Left ventricle myocardium inferior (tissue), 1 donor: ENCODE measurements around the gene MYO5B. TPM values are rescaled to one million over a fixed set of nuclear protein-coding genes. Genes with fewer than 3 reads are reported as not detected.

Experiments
- DNase-seq: peaks from one replicate; pipeline ENCODE4 v3.0.0-alpha.2; 2020
- H3K27ac ChIP-seq: fragments of 200-600 bp; replicated peaks from 2 replicates; pipeline ENCODE4 v1.8.0; 2021
- H3K27me3 ChIP-seq: fragments of 200-600 bp; 2 replicates; pipeline ENCODE4 v1.8.0; 2021; ENCODE audit warnings: low read depth
- H3K36me3 ChIP-seq: fragments of 200-600 bp; 2 replicates; pipeline ENCODE4 v1.8.0; 2021
- H3K4me1 ChIP-seq: fragments of 200-600 bp; 2 replicates; pipeline ENCODE4 v1.8.0; 2021
- H3K4me3 ChIP-seq: fragments of 200-600 bp; 2 replicates; pipeline ENCODE4 v1.8.0; 2021; ENCODE audit warnings: mild to moderate bottlenecking, moderate library complexity
- H3K9me3 ChIP-seq: fragments of 200-600 bp; replicated peaks from 2 replicates; pipeline ENCODE4 v1.8.0; 2021
- intact Hi-C: fragments of 100-400 bp; cut with micrococcal nuclease; formaldehyde crosslinking; loops from one replicate; pipeline ENCODE4 v1.11.0; 2022
- total RNA-seq: library from RNA; stranded (reverse); fragmentation: NEBNext Ultra II Directional; extraction: Animal tissue kit (Norgen Biotek cat#: 25700); gene quantifications from one replicate; pipeline ENCODE4 v1.2.1, GENCODE V29; 2021
- TF ChIP-seq, protein P1 (sequence below): fragments of 200-600 bp; IDR thresholded peaks from 2 replicates; pipeline ENCODE4 v1.8.0; 2021; ENCODE audit warnings: antibody characterized with exemption, mild to moderate bottlenecking, borderline replicate concordance
- donor health status: DM: no; HTN: yes; CAD: no; lungs with severe emphysema.

Gene MYO5B
- total RNA-seq, 1 donor from 2014 or later, result 0.44 TPM

DNA sequence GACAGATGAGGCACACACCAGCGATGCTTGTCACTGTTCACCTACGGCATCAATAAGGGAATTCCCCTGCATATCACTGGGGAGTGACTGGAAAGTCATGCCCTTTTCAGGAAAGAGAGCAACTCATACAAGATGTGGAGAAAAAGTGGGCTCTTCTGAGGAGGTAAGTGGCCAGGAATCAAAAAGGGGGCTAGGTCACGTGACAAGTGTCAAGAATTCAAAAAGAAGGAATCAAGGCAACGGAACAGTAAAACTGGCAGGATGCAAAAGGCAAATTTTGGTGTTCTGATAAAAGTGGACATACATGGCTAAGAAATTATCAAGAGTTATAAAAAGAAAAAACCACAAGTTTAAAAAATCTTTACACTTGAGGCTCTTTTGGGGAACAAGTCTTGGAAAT is 190.9 kb downstream of the MYO5B start:
- no peaks in the 10 kb centered on the region for H3K4me1 ChIP-seq
- TF ChIP-seq, protein P1, sequence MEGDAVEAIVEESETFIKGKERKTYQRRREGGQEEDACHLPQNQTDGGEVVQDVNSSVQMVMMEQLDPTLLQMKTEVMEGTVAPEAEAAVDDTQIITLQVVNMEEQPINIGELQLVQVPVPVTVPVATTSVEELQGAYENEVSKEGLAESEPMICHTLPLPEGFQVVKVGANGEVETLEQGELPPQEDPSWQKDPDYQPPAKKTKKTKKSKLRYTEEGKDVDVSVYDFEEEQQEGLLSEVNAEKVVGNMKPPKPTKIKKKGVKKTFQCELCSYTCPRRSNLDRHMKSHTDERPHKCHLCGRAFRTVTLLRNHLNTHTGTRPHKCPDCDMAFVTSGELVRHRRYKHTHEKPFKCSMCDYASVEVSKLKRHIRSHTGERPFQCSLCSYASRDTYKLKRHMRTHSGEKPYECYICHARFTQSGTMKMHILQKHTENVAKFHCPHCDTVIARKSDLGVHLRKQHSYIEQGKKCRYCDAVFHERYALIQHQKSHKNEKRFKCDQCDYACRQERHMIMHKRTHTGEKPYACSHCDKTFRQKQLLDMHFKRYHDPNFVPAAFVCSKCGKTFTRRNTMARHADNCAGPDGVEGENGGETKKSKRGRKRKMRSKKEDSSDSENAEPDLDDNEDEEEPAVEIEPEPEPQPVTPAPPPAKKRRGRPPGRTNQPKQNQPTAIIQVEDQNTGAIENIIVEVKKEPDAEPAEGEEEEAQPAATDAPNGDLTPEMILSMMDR, result no peak
- DNase-seq, result no peak
- H3K36me3 ChIP-seq, result no peaks in the 10 kb centered on the region
- H3K27me3 ChIP-seq, result peaks cover 78% of the 10 kb centered on the region
- H3K9me3 ChIP-seq, result no peaks in the 10 kb centered on the region
- intact Hi-C loops, result no loop called here
- H3K27ac ChIP-seq, result no peak overlapping the region
- H3K4me3 ChIP-seq, result no peak overlapping the region

DNA sequence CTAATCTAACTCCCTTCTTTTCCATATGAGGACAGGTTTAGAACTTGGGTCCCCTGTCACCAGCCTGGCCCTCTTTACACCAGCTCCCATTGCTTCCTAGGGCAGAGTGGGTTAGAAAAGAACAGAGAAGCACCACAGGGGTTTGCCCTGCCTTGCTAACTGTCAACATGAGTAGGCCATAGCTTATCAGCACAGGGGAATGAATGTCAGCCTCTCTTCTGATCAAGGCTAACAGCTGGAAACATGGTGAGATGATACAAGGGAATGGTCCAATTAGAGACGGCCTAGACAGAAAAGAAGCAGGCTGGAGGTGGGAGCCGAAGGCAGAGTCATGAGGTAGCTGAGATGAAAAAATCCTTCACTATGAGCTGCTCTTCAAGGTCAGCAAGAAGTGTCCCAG is 192.2 kb downstream of the MYO5B start:
- intact Hi-C loops, result no loop called here
- DNase-seq, result no peak
- no peaks in the 10 kb centered on the region for H3K36me3 ChIP-seq
- H3K4me3 ChIP-seq, result no peak overlapping the region
- peaks cover 89% of the 10 kb centered on the region for H3K27me3 ChIP-seq
- peaks cover 2% of the 10 kb centered on the region for H3K4me1 ChIP-seq
- no peak overlapping the region for H3K27ac ChIP-seq
- H3K9me3 ChIP-seq, result no peaks in the 10 kb centered on the region
- TF ChIP-seq, protein P1, result no peak

DNA sequence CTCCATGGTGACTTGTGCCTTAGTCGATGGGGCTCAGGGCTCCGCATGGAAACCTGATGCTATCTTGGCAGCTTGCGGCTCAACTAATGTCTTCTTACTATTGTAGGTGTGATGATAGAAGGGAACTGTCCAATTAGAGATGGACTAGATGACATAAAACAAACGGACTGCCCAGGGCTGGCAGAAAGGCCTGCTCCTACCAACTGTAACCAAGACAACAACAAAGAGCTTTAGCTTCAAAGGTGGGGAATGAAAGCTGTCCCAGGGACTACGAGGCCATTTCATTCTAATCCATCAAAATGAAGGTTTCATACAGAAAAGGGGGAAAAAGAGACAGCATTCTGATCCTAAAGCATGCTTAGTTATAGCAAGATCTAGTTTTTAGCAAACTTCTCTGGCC is 194.7 kb downstream of the MYO5B start:
- peaks cover 80% of the 10 kb centered on the region for H3K27me3 ChIP-seq
- peaks cover 6% of the 10 kb centered on the region for H3K4me1 ChIP-seq
- H3K36me3 ChIP-seq, result no peaks in the 10 kb centered on the region
- H3K4me3 ChIP-seq, result no peak overlapping the region
- DNase-seq, result no peak
- no peak overlapping the region for H3K27ac ChIP-seq
- peaks cover 7% of the 10 kb centered on the region for H3K9me3 ChIP-seq
- intact Hi-C loops, result no loop called here
- TF ChIP-seq, protein P1, result no peak

DNA sequence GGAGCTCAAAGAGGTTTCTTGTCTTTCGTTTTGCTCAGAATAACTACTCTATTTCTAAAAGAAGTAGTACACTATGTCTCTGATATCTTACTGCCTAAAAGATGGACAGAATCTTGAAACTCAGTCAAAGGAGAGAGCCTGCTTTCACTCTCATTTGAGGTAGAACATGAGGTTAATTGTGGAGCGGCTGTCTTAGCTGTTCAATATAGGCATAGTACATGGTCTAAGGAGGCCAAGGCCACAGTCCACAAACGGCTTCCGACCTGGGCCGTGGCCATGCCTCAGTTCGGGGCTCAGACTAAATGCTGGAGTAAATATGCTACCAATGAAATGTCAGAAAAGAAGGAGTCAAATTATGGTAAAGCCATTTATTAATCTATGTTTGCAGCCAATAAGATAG is 195.8 kb downstream of the MYO5B start:
- peaks cover 6% of the 10 kb centered on the region for H3K4me1 ChIP-seq
- no peak for DNase-seq
- H3K4me3 ChIP-seq, result no peak overlapping the region
- H3K27ac ChIP-seq, result no peak overlapping the region
- TF ChIP-seq, protein P1, result no peak
- H3K36me3 ChIP-seq, result no peaks in the 10 kb centered on the region
- H3K27me3 ChIP-seq, result peaks cover 80% of the 10 kb centered on the region
- intact Hi-C loops, result no loop called here
- H3K9me3 ChIP-seq, result peaks cover 7% of the 10 kb centered on the region

DNA sequence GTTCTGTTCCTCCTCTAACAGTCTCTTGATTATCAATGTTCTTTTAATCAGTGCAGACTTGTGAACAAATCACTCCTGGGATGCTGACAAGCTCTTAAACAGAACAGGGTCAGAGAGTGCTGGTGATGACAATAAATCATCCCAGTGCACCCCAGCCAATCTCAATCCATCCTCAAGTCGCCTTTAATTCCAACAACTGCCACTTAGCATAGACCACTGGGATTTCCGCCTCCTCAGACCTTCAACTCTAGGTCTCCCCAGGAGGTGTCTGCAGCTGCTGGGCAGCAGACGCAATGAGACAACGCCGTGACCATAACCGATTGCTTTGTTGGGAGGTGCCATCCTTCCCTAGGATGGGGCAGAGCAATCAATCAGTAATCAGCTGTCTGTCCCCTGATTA is 197.4 kb downstream of the MYO5B start:
- no peak for DNase-seq
- H3K27me3 ChIP-seq, result peaks cover 72% of the 10 kb centered on the region
- intact Hi-C loops, result no loop called here

More for the DNA sequence above, 197.4 kb downstream of the MYO5B start:
- Histone ChIP-seq H3K4me3 (no peak overlapping the region), H3K27ac (no peak overlapping the region), H3K9me3 (peaks cover 7% of the 10 kb centered on the region), H3K36me3 (no peaks in the 10 kb centered on the region), H3K4me1 (peaks cover 6% of the 10 kb centered on the region)
- TF ChIP-seq, protein P1, result no peak
